Smooth muscle cell (in vitro differentiated cells): ENCODE measurements around the gene DNAAF8. TPM values are rescaled to one million over a fixed set of nuclear protein-coding genes. Genes with fewer than 3 reads are reported as not detected.

Source experiments
- DNase-seq: peaks from one replicate; lab custom pipeline; 2025; ENCODE audit not compliant: unreplicated experiment; lab: John Stamatoyannopoulos, UW
- H2AFZ ChIP-seq: fragments of 200-600 bp; sonication (generic); 2 replicates; pipeline ENCODE4 v1.6.0; 2016; ENCODE audit warnings: antibody characterized with exemption, low read depth, mild to moderate bottlenecking
- H3F3A ChIP-seq: fragments of 200-600 bp; sonication (generic); 2 replicates; pipeline ENCODE4 v1.6.0; 2017; ENCODE audit warnings: antibody characterized with exemption, low read depth
- H3K27ac ChIP-seq: fragments of 200-600 bp; sonication (generic); 2 replicates; pipeline ENCODE4 v1.5.1; 2016; ENCODE audit warnings: low read depth, mild to moderate bottlenecking
- H3K27me3 ChIP-seq: fragments of 200-600 bp; sonication (generic); 2 replicates; pipeline ENCODE4 v1.6.1; 2016; ENCODE audit warnings: low read depth, mild to moderate bottlenecking
- H3K36me3 ChIP-seq: fragments of 200-600 bp; sonication (generic); 2 replicates; pipeline ENCODE4 v1.5.1; 2016; ENCODE audit warnings: low read depth
- H3K4me1 ChIP-seq: fragments of 200-600 bp; sonication (generic); 2 replicates; pipeline ENCODE4 v1.5.1; 2016; ENCODE audit warnings: low read depth
- H3K4me2 ChIP-seq: fragments of 200-600 bp; sonication (generic); 2 replicates; pipeline ENCODE4 v1.6.0; 2016; ENCODE audit warnings: mild to moderate bottlenecking
- H3K4me3 ChIP-seq: fragments of 200-600 bp; sonication (generic); 2 replicates; pipeline ENCODE4 v1.5.1; 2016; ENCODE audit warnings: mild to moderate bottlenecking
- H3K79me2 ChIP-seq: fragments of 200-600 bp; sonication (generic); 2 replicates; pipeline ENCODE4 v1.6.0; 2016; ENCODE audit warnings: low read depth, mild to moderate bottlenecking
- H3K9ac ChIP-seq: fragments of 200-600 bp; sonication (generic); 2 replicates; pipeline ENCODE4 v1.6.0; 2016; ENCODE audit warnings: low read depth
- H3K9me3 ChIP-seq: fragments of 200-600 bp; sonication (generic); replicated peaks from 2 replicates; pipeline ENCODE4 v1.5.1; 2016; ENCODE audit warnings: low read depth
- H4K20me1 ChIP-seq: fragments of 200-600 bp; sonication (generic); 2 replicates; pipeline ENCODE4 v1.6.0; 2016; ENCODE audit warnings: low read depth
- WGBS: methylation state at CpG from one replicate; pipeline ENCODE4 v1.1.7; 2016; ENCODE audit warnings: low lambda C conversion rate; 5-methylcytosine and 5-hydroxymethylcytosine counted together
- polyA plus RNA-seq: library from polyadenylated mRNA; unstranded; fragments of >200 nt; fragmentation: Nextera tagmentation; extraction: Ambion mirVana; gene quantifications from 2 replicates; pipeline ENCODE4 v1.2.1, GENCODE V29; 2016
- total RNA-seq: library from RNA; depleted of rRNA; stranded (reverse); fragments of >200 nt; gene quantifications from 2 replicates; pipeline ENCODE4 v1.2.3, GENCODE V29; 2014
- TF ChIP-seq, protein P1 (sequence below): fragments of 200-600 bp; sonication (generic); IDR thresholded peaks from 2 replicates; pipeline ENCODE4 v1.5.1; 2017; ENCODE audit warnings: borderline replicate concordance, mild to moderate bottlenecking, antibody characterized with exemption; ENCODE audit not compliant: insufficient read depth, poor library complexity, severe bottlenecking

Gene DNAAF8
- total and polyA plus RNA-seq, 2 experiments from 2014 or later: 2.9 TPM; not detected in 1

DNA sequence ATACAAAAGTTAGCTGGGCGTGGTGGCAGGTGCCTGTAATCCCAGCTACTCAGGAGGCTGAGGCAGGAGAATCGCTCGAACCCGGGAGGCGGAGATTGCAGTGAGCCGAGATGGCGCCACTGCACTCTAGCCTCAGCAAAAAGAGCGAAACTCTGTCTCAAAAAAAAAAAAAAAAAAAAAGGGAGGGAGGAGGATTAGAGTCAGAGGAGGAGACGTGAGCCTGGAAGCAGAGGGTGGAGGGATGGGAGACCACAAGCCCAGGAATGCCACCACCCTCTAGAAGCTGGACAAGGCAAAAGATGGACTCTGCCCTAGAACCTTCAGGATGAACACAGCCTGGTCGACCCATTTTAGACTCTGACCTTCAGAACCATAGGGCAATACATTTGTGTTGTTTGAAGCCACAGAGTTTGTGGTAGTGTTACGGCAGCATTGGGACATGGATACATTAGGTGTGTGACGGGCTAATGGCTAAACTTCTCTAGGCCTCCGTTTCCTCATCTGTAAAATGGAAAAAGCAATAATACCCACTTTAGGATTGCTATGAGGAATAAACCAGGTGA is 58.7 kb downstream of the DNAAF8 start:
- Histone ChIP-seq H3K36me3 (no peaks in the 10 kb centered on the region), H3K9ac (no peak overlapping the region), H3F3A (no peaks in the 10 kb centered on the region), H2AFZ (no peak overlapping the region), H3K4me1 (no peaks in the 10 kb centered on the region), H3K27me3 (no peaks in the 10 kb centered on the region), H4K20me1 (no peaks in the 10 kb centered on the region), H3K4me2 (no peak overlapping the region), H3K9me3 (no peaks in the 10 kb centered on the region), H3K4me3 (no peak overlapping the region), H3K79me2 (no peaks in the 10 kb centered on the region), H3K27ac (no peak overlapping the region)
- 68% methylated on average over 13 of the region's 13 CpGs for WGBS
- no peak for DNase-seq
- TF ChIP-seq, protein P1, sequence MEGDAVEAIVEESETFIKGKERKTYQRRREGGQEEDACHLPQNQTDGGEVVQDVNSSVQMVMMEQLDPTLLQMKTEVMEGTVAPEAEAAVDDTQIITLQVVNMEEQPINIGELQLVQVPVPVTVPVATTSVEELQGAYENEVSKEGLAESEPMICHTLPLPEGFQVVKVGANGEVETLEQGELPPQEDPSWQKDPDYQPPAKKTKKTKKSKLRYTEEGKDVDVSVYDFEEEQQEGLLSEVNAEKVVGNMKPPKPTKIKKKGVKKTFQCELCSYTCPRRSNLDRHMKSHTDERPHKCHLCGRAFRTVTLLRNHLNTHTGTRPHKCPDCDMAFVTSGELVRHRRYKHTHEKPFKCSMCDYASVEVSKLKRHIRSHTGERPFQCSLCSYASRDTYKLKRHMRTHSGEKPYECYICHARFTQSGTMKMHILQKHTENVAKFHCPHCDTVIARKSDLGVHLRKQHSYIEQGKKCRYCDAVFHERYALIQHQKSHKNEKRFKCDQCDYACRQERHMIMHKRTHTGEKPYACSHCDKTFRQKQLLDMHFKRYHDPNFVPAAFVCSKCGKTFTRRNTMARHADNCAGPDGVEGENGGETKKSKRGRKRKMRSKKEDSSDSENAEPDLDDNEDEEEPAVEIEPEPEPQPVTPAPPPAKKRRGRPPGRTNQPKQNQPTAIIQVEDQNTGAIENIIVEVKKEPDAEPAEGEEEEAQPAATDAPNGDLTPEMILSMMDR: no peak

DNA sequence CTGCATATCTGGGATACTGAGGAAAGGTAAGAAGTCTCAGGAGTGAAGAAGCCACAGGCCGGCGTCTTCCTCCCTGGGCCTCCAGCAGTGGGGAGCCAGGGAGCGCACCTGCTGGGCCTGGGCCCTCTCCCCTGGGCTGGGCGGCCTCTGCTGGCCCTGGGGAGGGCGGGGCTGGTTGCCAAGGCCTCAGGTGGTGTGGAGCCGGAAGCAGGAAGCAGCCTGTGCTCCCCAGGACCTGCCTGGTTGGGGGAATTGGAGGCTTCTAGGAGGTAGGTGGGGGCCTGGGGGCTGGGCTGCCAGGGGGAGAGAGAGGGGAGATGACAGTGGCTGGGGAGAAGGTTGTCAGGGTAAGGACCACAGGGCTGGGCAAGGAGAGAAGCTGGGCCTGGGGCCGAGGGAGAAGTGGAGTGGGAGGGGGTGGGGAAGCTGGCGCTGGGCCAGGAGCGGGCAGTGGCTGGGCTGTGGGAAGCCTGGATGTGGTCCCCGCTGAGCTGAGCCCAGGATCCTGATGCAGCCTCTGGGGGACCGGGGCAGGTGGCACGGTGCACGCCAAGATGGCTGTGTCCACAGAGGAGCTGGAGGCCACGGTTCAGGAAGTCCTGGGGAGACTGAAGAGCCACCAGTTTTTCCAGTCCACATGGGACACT is 61.0 kb downstream of the DNAAF8 start, which contains the start of gene SMIM22:
Gene SMIM22 (plus strand): TSS at position 189 of the 647 bp plus-strand sequence. CDS start 366 bp downstream, at position 555.
- Histone ChIP-seq H3K9ac (no peak within 1 kb of the TSS), H3K27ac (no peak within 1 kb of the TSS), H3K9me3 (no peaks in the 10 kb centered on the region), H3K79me2 (no peaks in the 10 kb centered on the region), H3K4me1 (no peaks in the 10 kb centered on the region), H3K4me3 (no peak within 1 kb of the TSS), H4K20me1 (no peaks in the 10 kb centered on the region), H2AFZ (no peak within 1 kb of the TSS), H3F3A (no peaks in the 10 kb centered on the region), H3K36me3 (no peaks in the 10 kb centered on the region), H3K27me3 (no peaks in the 10 kb centered on the region), H3K4me2 (no peak within 1 kb of the TSS)
- TF ChIP-seq, protein P1: no peak
- DNase-seq: no peak
- WGBS: 96% methylated on average over 14 of the region's 14 CpGs

DNA sequence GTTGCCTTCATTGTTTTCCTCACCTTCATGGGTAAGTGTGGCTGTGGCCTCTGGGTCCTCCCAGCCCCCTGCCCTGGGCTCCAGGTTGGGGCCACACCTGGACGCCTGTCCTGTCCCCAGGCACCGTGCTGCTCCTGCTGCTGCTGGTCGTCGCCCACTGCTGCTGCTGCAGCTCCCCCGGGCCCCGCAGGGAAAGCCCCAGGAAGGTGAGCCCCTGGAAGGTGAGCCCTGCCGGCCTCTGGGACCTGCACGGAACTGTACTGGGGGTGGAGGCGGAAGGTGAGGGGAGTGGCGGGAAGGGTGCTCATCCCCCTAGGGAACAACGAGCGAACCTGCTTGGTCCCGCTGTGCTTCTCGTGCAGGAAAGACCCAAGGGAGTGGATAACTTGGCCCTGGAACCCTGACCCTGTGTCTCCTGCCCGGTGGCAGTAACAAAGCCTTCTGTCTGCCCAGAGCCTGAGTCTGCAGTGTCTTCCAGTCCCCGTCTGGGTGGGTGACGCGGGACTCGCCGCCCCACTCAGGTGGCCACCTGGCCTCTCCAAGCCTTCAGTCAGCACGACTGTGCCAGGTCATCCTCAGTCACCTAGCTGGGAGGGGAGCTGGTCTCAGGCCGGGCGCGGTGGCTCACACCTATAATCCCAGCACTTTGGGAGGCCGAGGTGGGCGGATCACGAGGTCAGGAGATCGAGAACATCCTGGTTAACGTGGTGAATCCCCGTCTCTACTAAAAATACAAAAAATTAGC is 61.7 kb downstream of the DNAAF8 start:
- H3K36me3 ChIP-seq: no peaks in the 10 kb centered on the region
- H3K9ac ChIP-seq: no peak overlapping the region
- H3K4me1 ChIP-seq: no peaks in the 10 kb centered on the region
- WGBS: 94% methylated on average over 27 of the region's 30 CpGs
- no peak overlapping the region for H3K4me3 ChIP-seq
- TF ChIP-seq, protein P1: no peak
- no peaks in the 10 kb centered on the region for H3K79me2 ChIP-seq
- H4K20me1 ChIP-seq: no peaks in the 10 kb centered on the region
- no peaks in the 10 kb centered on the region for H3K9me3 ChIP-seq
- H3K4me2 ChIP-seq: no peak overlapping the region
- H2AFZ ChIP-seq: no peak overlapping the region
- no peaks in the 10 kb centered on the region for H3F3A ChIP-seq
- H3K27ac ChIP-seq: no peak overlapping the region
- H3K27me3 ChIP-seq: no peaks in the 10 kb centered on the region
- no peak for DNase-seq
